HG03039 (cell line): ENCODE results near the gene TRIM47.

Experiments used
- ATAC-seq: cut with Tn5 transposase; IDR thresholded peaks from one replicate; pipeline ENCODE4 v1.9.1; 2021; ENCODE audit warnings: mild to moderate bottlenecking, moderate library complexity; ENCODE audit not compliant: unreplicated experiment

TRIM47 gene

DNA sequence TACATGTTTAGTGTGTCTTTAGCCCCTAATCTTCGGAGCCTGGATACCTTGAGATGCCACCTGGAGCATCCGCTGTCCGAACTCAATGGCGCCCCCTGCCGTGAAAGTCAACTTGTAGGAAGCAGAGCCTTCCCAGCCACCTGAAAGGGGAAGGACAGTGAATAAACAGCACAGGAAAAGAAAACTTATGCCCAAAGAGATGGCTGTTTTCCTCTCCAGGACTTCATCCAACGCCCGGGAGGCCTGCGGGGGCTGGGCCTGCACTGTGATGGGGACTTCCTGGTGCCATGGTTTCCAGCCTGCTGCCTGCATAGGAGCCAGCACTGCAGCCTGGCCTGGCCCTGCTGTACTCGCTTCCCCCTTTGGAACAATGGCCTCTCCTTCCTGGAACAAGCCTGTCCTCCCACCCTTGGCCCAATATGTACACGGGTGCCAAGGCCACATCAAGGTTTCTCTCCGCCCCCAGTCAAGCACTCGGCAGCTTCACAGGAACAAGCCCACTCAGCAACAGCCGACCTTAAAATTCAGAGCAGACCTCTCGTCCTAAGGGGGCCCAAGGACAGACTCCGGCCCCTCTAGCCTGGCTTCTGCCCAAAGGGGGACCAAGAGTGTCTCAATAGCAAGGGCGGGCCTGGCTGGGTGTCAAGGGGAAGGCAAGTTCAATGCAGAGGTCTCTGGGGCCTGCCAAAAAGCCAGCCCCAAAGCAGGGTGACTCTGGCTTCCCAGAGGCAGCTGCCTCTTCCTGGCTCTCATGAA is 29.7 kb downstream of the TRIM47 start:
- no peak for ATAC-seq

DNA sequence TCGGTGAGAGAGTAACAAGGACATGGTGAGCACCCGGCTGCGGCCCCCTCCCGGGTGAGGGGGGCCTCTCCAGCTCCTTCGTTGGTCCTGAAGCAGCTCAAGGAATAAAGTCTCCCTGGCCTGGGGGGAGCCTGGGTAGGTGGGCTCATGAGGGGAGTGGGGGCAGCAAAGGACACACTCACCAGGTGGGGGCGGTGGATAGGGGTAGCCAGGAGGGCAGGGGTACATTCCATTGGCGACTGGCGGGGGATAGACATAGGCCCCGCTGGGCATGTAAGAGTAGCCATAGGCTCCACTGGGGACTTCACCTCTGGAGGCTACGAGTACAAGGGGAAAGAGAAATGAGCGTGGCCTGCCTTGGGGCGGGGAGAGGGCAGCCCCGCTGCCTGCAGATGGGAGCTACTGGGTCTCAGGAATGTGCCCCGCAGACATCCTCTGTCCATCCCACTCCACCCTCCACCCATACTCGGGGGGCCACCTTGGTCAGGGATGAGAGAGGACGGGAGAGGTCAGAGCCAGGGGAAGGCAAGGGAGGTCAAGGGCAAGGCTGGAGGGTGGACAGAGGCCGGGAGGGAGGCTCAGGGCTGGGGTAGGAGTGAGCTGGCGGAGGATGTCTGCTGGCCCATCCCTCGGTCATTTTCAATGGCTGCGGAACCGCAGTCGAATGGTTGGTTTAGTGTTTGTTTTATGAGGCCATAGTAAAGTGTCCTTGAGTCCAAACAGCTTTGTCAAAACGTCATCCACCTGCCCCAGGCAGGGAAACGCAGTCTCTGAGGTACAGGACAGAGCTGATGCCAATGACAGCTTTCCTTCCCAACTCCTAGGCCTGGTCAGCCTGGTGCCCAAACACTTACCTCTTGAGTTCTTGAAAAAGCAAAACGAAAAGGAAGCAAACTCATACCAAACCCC is 30.5 kb downstream of the TRIM47 start:
- ATAC-seq, result no peak

- ATAC-seq, result no peak
Observed at GRCh38 chr17:75846692-75847613, 31.4 kb downstream of the TRIM47 start.

GRCh38 chr17:75845933-75846691 is 32.3 kb downstream of the TRIM47 start:
- ATAC-seq, result no peak

DNA sequence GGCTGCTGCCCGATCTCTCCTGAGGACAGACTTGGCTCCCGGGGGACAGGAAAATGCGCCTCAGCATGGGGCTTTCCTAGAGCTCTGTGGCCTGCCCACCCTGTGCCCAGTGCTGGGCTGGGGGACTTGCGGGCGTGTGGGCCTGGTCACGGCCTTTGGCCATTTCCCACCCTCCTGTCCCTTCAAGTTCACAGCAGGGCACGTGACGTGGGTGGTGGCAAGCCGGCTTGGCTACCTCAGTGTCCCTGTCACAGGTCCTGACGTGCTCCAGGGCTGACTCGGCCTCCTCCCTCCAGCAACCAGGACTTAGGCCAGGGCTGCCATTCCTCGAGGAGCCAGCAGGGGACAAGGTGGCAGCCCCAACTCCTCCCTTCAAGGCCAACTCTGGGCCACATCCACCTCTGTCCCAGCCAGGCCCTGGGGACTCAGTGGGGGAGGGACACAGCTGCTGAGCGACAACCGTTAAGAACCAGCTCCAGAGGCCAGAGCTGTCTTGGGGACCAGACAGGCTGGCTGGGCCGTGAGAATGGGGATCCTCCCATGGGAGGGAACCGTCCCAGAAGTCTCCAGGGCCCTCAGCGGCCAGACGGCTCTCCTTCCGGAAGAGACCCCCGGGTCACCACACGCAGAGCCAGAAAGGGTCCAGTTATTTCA is 33.2 kb downstream of the TRIM47 start:
- ATAC-seq, result peak; percentile 53

DNA sequence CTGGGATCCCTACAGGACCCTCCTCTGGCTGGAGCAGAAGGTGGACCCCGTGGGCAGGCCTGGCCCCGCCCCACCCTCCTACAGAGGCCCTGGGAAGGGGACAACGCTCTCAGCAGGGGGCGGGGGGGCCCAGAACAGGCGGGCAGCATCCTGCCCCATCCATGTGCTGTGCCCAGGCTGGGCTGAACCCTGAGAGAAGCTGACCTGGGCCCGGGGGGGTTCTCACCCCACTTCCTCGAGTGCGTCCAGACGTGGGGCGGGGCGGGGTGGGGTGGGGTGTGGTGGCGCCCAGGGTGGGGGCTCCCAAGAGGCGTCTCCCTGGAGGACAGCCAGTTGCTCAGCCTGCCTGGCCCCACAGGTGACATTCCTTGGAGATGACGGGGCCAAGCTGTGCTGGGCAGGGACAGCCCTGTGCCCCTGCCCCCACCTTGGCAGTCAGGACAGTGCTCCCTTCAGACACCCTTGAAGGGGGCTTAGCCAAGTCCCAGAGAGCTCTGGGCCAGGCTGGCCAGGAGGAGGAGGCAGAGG is 33.8 kb downstream of the TRIM47 start:
- no peak for ATAC-seq

- ATAC-seq, result no peak
Observed at GRCh38 chr17:75843577-75844529, 34.5 kb downstream of the TRIM47 start, which contains the start of gene UNC13D. Gene UNC13D, minus strand, starts transcription at chr17:75844404. Its CDS starts 67 bp downstream, at chr17:75844337.

DNA sequence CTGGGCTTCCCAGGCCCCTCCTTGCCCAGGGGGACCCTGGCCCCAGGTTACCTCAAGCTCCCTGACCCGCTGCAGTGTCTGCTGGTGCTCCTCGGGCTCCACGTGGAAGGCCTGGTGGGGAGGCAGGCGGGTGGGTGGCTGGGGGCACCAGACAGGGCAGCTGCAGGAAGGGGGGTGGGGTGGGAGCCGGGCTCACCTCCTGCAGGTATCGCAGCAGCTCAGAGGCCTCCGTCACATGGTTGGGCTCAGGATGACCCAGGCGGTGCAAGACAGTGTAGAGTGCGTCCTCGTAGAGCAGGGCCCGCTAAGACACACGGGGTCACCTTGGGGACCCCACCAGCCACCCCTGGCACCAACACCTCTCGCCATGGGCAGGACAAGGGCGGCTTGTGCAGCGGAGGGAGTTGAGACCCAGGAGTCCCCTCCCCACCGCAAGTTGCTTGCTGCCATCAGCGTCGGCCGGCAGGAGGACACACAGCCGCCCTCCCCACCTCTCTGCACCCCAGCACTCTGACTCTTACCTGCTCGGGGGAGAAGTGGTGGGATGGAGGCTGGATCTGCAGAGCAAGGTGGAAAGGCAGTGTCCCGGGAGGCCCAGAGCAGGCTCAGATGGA is 35.3 kb downstream of the TRIM47 start:
- ATAC-seq, result no peak

DNA sequence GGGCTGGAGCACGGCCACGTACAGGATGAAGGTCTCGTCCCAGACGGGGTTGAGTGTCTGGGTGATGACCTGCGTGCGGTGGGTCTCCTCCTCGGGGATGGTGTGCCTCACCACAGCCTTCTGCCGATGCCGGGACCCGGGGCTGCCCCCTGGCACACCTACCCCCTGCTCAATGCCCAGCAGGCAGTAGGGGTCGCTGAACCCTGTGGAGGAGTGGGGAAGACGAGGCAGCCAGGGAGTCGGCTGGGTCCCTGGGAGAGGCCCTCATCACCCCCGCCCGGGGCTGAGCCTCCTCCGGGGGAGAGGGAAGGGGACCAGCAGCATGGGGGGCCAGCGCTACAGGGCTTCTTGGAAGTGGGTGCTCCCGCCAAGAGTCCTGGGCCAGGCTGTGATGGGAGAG is 36.0 kb downstream of the TRIM47 start:
- ATAC-seq, result no peak

- no peak for ATAC-seq
Observed at GRCh38 chr17:75840799-75841164, 37.6 kb downstream of the TRIM47 start.

DNA sequence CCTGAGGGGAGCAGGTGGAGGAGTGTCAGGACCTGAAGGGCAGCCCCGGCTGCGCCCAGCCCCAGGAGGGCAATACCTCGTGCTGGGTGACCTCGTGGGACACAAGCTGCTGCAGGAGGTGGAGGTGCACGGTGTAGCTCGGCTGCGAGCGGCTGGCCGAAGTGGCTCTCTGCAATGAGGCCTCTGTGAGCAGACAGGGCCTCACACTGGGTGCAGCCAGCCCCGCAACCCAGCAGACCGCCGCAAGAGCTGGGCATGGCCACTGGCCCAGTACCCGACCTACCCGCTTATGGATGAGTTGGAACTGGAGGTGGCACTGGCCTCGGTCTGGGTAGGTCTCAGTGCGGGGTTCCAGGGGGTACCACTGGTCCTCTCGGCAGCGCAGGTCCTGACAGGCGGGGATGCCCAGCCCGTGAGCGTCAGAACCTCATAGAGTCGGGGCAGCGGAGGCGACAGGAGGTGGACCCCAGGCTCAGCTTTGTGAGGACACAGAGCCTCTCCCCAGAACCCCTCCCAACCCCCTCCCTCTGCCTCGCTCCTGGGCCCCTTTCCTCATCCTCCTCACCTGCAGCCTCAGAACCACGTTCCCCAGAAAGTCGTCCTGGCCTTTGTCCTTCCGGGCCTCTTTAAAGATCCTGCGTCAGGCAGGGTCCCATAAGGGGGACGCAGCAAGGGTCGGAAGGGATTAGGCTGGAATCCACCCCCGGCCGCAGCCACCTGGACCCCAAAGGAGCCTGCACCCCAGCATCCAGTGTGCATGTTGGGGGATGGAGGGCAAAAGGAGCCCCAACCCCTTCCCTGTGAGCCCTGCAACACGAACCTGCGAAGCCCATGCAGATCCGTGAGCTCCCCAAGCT is 38.2 kb downstream of the TRIM47 start:
- ATAC-seq, result no peak

DNA sequence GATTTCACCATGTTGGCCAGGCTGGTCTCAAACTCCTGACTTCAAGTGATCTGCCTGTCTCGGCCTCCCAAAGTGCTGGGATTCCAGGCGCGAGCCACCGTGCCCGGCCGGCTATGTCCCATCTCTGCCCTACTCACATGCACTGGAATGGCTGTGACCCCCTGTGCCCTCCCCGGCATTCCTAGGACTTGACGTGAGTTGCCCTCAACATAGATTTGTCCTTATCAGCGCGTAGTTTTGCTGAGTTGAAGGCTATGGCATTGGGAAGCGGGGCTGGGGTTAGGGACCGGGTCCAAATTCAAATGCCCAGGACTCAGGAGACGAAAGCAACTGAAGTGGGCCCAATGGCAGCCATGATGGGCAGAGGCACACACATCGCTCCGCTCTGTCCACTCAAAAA is 40.0 kb downstream of the TRIM47 start:
- ATAC-seq, result no peak

DNA sequence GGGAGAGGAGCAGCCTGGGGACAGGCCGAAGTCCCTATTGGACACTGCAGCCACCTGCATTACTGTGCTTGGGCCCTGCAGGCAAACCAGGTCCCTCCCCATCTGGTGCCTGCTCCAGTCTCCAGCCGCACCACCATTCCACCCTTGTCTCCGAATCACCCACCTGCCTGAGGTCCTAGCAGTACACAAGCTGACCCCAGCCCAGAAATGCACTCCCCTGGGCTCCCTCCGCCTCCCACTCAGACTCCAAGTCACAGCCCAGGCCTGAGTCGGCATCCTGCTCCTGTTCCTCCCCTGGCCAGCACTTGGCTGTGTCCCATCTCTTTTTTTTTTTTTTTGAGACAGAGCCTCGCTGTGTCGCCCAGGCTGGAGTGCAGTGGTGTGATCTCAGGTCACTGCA is 40.5 kb downstream of the TRIM47 start:
- ATAC-seq, result no peak

GRCh38 chr17:75836605-75837004 is 41.8 kb downstream of the TRIM47 start:
- no peak for ATAC-seq

DNA sequence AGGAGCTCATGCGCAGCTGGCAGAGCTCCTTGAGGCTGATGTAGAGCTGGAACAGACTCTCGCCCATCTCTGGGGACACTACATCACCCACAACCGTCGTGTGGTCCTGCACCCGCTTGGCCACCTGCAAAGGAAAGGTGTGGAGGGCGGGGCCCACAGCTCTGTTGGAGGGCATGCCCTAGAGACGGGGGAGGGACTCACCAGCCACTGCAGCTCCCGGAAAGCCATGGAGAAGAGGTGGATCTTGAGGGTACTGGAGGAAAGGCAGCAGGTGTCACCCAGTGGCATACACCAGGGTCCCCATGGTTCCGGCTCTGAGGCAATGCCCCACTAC is 42.8 kb downstream of the TRIM47 start:
- ATAC-seq, result no peak

DNA sequence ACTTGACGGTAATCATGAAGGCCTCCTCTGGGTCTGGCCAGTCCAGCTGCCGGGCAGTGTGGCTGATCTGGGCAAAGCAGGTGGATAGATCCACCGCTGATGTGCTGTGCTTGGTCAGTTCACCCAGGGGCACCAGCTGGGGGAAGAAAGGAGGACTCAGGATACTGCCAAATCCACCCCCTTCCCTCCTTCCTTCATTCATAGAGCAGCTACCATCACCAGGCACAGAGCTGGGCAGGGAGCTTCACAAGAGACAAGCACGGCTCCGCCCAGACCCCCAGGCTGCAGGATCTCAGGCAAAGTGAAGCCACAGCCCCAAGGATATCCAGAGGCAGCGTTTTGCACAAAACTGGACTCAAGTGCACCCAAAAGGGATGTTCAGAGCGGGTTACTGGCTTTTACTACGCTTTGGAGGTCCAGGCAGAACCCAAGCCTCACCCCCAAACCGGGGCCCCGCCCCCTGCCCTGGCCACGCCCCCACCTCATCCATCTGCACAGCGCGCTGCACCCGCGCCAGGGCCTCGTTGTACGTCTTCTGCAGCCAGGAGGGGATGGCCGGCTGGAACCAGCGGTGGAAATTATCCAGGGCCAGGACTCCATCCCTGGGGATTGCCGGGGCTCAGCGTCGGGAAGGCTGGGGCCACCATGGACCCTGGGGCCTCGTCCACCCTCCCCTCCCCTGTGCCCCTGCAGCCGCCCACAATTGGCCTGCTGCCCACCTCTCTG is 43.3 kb downstream of the TRIM47 start:
- no peak for ATAC-seq
